Measurements from ENCODE around the gene TLNRD1. TPM values are rescaled to one million over a fixed set of nuclear protein-coding genes. Genes with fewer than 3 reads are reported as not detected.

Gene TLNRD1
- total RNA-seq, 2 donors from 2014 or later = 10.0 to 26.1 TPM

GRCh38 chr15:81043281-81043934 lies 42.7 kb downstream of the TLNRD1 start:
- no peaks in the 10 kb centered on the region for H3K4me1 ChIP-seq
- no peaks in the 10 kb centered on the region for H3K9me3 ChIP-seq
- no peak overlapping the region for H3K4me3 ChIP-seq
- no peak for DNase-seq (ENCODE audit: low spot score)
- no peaks in the 10 kb centered on the region for H3K27me3 ChIP-seq
- H3K27ac ChIP-seq = no peak overlapping the region
- no peak for TF ChIP-seq CTCF (IDR thresholded peaks at IDR 0.05)
- no peaks in the 10 kb centered on the region for H3K36me3 ChIP-seq

- Histone ChIP-seq H3K4me1 (no peaks in the 10 kb centered on the region), H3K36me3 (no peaks in the 10 kb centered on the region), H3K27me3 (no peaks in the 10 kb centered on the region), H3K4me3 (no peak overlapping the region), H3K27ac (no peak overlapping the region), H3K9me3 (no peaks in the 10 kb centered on the region)
- TF ChIP-seq CTCF (IDR thresholded peaks at IDR 0.05) = no peak
- DNase-seq (ENCODE audit: low spot score) = no peak
Measured at GRCh38 chr15:81043935-81044575, 43.3 kb downstream of the TLNRD1 start.

- TF ChIP-seq CTCF (IDR thresholded peaks at IDR 0.05) = no peak
- no peaks in the 10 kb centered on the region for H3K9me3 ChIP-seq
- no peak overlapping the region for H3K27ac ChIP-seq
- H3K4me3 ChIP-seq = no peak overlapping the region
- H3K27me3 ChIP-seq = no peaks in the 10 kb centered on the region
- DNase-seq (ENCODE audit: low spot score) = no peak
- H3K4me1 ChIP-seq = no peaks in the 10 kb centered on the region
- no peaks in the 10 kb centered on the region for H3K36me3 ChIP-seq
Measured at GRCh38 chr15:81046290-81046689, 45.6 kb downstream of the TLNRD1 start.

- TF ChIP-seq CTCF (IDR thresholded peaks at IDR 0.05) = no peak
- no peaks in the 10 kb centered on the region for H3K4me1 ChIP-seq
- no peaks in the 10 kb centered on the region for H3K36me3 ChIP-seq
- no peak overlapping the region for H3K27ac ChIP-seq
- no peak overlapping the region for H3K4me3 ChIP-seq
- no peaks in the 10 kb centered on the region for H3K9me3 ChIP-seq
- no peak for DNase-seq (ENCODE audit: low spot score)
- no peaks in the 10 kb centered on the region for H3K27me3 ChIP-seq
Measured at GRCh38 chr15:81047928-81048327, 47.2 kb downstream of the TLNRD1 start.

- TF ChIP-seq CTCF (IDR thresholded peaks at IDR 0.05) = no peak
- Histone ChIP-seq H3K4me3 (no peak overlapping the region), H3K9me3 (no peaks in the 10 kb centered on the region), H3K4me1 (no peaks in the 10 kb centered on the region), H3K27me3 (no peaks in the 10 kb centered on the region), H3K36me3 (no peaks in the 10 kb centered on the region), H3K27ac (no peak overlapping the region)
- no peak for DNase-seq (ENCODE audit: low spot score)
Measured at GRCh38 chr15:81049835-81050234, 49.1 kb downstream of the TLNRD1 start.
